C1 segment of cervical spinal cord (tissue), 14 donors: ENCODE data around the gene TAS1R2.
"Not testable (repeated sequence)": the region's sequence is repeated elsewhere in the genome, so short reads cannot be mapped to it uniquely, and the experiment has no call there.

ENCODE experiments used
- DNase-seq, 14 donors: peaks; one replicate each; lab custom pipeline; 2025; lab: John Stamatoyannopoulos, UW

TAS1R2 gene

DNA sequence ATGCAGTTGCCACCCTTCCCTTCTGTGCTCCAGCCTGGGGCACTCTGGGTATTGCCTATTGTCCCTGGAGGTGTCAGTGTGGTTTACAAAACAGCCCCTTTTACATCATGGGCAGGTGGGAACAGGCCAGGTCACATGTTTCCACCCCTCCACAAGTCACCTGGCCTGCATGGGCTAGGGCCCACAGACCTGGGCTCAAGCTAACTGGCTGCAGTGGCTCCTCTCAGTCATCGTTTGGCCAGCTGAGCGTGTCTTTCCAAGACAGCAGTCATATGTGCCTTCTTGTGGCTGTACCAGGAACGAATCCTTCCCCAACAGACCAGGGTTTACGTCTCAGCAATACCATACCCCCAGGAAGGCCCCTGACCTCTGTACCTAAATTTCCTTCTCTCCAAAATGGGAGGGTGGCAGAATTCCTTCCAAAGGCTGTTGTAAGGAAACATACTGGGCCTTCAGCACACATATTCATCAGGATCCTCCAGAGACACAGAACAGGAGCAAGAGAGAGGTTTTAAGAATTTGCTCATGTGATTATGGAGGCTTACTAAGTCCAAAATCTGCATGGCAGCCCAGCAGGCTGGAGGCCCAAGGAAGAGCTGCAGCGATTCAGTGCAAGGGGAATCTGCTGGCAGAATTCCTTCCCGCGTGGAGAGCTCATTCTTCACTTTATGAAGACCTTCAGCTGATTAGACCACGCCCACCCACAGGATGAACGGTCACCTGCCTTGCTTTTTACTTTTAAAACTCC lies 10.6 kb upstream of the TAS1R2 start:
- DNase-seq: no peak

DNA sequence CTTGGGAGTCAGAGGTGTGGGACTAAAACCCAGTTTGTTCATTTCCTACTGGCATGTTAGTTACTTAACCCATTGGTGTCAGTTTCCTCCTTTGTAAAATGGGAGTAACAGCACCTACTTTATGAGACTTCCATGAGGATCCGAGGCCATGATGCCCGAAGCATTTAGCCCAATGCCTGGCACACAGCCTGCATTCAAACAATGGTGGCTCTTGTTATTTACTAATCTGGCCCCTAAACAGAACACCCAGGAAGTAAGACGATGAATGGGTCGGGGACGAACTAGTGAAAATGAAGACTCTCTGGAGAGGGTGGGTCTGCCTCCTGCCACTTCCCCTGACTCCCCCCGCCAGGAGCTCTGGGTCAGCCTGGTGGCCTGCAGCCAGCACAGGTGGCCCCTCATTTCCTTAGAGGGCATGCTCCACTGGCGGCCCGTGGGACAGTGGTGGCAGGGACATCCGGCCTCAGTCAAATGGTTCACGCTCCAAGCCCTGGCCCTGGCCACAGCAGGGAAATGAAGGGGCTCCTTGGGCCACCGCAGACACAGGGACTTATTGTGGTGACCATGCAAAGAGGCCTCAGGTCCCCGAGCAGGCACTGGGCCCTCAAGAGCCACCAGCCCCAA lies 9.5 kb upstream of the TAS1R2 start:
- DNase-seq: peak in 2 of 14 donors; percentile 0 to 3

DNA sequence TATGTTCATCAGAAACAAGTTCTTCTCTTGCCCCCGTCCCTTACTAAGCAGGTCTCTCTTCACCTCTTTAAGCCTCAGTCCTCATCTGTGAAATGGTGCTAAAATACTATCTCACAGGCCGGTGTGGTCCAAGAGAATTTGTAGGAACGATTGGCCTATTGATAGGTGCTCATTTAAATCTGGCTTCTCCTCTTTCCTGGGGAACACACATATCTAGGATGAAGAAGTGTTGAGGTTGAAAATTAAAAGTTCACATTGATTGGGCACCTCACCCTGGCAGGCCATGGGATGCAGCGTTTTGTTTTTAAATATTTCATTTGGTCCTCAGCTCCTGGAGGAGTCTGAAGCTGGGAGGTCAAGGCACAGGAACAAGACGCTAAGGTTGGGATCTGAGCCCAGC lies 8.9 kb upstream of the TAS1R2 start:
- DNase-seq: no peak

DNA sequence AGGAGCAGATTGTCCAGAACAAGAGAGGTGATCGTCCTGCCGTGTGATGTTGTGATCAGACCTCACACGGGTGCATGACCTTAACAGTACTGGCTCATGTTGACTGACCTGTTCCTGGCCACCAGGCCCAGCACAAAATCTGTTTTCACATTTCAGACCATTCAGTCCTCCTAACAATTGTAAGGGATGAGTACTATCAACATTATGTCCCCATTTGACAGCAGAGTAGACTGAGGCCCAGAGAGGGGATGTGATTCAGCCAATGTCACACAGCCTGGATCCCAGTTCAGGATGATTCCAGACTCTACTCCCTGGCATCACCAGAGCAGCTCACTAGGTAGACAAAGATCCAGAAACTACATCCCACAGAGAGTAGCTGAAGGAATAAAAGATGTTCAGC lies 7.4 kb upstream of the TAS1R2 start:
- no peak for DNase-seq

DNA sequence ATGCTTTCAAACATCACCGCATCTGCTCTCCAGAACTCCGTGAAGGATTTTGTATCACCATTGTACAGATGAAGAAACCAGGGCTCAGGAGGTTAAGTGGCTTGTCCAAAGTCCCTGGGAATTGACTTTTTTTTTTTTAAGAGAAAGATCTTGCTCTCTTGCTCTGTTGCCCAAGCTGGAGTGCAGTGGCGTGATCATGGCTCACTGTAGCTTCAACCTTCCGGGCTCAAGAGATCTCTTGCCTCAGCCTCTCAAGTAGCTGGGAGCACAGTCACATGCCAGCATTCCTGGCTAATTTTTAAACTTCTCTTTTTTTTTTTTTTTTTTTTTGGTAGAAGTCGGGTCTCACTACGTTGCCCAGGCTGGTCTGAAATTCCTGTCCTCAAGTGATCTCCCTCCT lies 6.9 kb upstream of the TAS1R2 start:
- no peak for DNase-seq

DNA sequence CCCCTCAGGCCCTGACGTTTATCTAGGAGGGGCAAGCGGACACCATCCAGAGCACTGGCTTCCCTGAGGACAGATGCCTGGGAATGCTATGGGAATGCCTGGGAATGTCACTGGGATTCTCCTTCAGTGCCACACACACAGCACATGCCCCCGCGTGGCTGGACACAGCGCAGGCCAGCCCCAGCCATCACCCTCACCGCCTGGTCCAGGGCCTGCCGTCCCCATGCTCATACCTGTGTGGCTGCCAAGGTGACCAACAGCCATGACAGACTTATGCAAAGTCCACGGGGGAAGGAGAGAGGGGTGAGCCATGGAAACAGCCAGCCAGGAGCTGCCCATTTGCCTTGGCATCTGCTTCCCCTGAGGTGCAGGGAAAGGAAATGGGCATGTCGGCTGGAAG lies 5.7 kb upstream of the TAS1R2 start:
- no peak for DNase-seq

DNA sequence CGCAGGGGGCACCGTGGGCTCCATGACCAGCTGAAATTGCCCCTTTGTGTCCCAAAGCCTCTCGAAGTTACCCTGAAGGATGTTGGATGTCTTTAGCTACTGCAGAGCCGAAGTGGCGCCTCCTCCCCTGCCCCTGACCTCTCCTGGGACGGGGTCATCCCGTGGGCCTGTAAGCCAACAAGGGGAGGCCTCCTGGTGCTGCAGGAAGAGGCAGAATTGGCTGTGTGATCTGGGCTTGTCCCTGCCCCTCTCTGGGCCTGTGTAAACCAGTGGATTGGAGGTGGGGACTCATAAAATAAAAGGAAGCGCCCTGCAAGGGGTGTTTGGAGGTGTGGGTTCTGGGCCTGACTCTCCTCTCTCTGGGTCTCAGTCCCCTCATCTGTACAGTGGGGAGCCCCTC lies 2.1 kb upstream of the TAS1R2 start:
- no peak for DNase-seq

DNA sequence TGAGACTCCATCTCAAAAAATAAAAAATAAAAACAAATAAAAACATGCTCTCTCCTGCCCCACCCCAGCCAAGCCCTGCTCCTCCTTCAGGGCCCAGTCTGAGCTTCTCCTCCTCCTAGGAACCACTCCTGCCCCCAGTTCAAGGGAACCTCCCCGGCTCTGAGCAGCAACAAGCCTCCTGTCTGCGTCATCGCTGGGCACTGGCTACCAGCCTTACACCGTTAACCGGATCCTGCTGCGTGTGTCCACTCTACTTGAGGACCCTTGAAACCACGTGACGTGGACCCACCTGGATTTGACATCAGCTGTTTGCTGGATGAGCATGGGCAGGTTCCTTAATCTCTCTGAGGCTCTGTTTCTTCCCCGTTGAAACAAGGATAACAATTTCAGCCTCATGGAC lies 1.6 kb upstream of the TAS1R2 start:
- no peak for DNase-seq

DNA sequence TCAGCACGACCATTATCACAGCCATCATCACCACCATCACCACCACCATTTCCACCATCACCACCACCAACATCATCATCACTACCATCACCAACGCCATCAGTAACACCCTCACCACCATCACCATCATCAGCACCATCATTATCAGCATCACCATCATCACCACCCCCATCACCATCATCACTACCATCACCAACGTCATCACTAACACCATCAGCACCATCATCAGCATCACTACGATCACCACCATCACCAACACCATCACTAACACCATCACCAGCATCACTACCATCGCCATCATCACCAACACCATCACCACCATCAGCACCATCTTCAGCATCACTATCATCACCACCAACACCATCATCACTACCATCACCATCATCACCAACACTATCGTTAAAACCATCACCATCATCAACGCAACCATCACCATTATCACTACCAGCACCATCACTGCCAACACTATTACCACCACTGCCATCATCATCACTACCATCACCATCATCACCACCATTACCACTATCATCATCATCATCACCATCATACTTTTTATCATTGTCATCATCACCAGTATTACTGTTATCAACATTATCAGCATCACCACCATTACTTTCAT lies 1.3 kb downstream of the TAS1R2 start:
- DNase-seq: no peak

DNA sequence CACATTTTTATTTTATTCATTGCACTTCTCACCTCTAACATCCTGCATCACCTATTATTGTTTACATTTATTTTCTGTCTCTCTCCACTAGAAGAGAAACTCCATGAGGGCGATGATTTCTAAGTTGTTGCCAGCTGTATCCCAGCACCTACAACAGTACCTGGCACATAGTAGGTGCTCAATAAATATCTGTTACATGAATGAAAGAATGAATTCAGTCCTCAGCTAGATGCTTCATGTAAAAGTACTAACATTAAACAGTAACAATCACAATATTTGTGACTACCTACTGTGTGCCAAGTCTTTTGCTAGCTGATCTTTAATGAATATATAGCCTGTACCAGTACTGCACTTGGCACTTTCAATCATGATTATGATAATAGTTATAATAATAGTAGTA lies 3.0 kb downstream of the TAS1R2 start:
- DNase-seq: no peak

DNA sequence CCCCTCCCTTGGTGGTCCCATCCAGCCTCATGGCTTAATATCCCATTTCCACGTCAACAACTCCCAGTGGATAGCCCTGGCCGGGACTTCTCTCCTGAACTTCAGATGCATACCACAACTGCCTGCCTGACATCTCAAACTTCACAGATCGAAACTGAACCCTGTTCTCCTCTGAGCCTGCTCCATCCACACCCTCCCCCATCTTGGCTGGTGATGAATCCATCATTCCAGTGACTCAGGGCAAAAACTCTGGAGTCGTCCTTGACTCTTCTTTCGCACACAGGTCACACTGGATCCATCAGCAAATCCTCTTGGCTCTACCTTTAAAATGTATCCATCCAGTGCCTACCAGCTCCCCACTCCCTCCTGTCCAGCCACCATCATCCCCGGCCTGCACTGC lies 3.9 kb downstream of the TAS1R2 start:
- DNase-seq: no peak

DNA sequence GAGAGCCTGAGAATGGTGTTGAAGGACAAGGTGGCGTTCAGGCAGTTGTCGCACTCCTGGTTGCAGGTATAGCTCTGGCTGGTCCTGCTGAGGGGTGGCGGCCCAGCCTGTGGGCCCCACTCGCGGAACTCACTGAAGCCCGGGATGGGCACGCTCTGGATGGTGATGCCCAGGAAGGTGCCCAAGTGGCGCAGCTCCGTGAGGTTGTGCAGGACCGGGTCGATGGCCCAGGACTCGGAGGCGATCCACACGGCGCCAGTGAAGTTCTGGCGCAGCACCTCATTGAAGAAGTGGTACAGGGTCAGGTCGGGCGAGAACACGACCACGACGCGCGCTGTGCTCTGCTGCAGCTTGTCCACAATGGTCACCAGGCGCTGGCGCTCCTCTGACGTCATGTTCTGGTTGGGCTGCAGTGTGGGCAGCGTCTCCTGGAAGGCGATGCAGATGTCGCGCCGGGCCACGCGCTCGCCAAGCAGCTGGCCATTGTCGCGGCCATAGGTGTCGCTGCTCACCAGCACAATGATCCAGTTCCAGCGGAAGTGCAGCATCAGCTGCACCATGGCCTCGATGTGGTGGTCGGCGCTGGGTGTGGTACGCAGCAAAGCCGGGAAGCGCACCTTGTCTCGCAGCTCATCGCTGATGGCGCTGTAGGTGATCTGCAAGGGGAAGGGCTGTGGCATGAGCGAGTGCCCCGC lies 5.0 kb downstream of the TAS1R2 start:
- DNase-seq: no peak

DNA sequence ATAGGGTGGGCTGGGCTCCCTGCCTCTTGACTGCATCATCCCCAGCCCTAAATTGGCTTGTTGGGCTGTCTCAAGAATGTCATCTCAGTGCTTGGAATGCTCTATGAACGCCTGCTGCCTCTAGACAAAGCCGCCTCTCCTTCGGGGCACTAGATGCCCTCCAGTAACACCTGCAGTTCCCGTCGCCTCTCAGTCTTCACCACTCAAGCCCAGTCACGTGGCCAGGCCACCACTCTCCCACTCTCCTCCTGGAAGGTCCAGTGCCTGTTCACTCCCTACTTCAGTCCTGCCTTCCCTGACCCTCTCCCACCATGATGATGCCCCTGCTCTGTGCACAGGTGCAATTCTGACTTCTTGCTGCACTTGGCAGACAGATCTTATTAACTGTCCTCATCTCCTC lies 7.0 kb downstream of the TAS1R2 start:
- DNase-seq: no peak

DNA sequence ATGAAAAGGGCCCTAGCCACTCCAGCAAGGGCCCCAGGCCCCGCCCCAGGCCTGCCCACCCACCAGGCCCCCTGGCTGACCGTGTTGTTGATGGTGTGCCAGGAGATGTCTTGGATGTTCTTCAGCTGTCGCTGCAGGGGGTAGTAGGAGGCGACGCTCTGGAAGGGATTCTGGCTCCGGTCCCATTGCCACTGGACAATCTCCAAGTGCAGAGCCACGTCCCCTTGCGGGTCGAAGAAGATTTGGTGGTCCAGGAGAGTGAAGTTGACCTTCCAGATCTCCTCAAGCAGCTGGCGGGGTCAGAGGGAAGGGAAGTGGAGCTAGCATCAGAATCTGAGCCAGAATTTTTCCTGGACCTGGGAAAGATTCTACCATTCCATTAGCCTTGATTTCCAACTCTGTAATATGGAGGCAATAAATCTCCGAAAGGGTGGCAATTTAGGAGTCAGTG lies 10.2 kb downstream of the TAS1R2 start:
- no peak for DNase-seq

DNA sequence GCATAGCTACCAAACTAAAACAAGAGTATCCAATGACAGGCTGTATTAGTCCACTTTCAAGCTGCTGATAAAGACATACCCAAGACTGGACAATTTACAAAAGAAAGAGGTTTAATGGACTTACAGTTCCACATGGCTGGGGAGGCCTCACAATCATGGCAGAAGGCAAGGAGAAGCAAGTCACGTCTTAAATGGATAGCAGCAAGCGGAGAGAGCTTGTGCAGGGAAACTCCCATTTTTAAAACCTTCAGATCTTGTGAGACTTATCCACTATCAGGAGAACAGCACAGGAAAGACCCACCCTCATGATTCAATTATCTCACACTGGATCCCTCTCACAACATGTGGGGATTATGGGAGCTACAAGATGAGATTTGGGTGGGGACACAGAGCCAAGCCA lies 11.7 kb downstream of the TAS1R2 start:
- not testable (repeated sequence) for DNase-seq

DNA sequence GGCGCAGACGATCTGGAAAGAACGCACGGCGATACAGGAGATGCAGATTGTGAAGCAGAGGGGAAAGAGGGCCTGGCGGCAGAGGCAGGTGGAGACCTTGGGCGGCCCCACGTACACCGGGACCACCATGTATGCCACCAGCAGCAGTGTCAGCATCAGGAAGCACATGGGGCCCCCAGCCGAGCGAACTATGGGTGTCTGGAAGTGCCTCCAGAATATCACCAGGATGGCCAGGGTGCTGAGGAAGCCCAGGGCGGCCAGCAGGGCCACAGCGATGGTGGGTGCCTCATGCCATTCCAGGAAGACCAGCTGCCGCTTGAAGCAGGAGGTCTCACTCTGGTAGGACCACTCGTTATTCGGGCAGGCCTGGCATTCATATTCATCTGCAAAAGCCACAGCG lies 19.3 kb downstream of the TAS1R2 start:
- DNase-seq: no peak

DNA sequence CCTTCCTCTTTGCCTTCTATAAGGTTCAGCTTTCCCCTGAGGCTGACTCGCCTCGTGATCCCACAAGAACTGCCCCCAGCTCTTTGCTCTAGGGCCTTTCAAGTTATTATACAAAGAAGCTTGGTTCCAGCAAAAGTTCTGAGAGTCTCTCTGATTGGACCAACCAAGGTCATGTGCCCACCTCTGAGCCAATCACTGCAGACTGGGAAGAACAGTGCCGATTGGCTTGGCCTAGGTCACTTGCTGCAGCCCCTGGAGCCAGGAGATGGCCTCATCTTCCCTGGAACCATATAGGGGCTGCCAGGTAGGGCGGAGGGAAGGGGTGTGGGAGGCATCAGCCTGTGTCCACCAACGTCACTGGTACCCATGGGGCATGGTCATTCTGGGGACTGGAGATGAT lies 22.8 kb downstream of the TAS1R2 start:
- DNase-seq: no peak

DNA sequence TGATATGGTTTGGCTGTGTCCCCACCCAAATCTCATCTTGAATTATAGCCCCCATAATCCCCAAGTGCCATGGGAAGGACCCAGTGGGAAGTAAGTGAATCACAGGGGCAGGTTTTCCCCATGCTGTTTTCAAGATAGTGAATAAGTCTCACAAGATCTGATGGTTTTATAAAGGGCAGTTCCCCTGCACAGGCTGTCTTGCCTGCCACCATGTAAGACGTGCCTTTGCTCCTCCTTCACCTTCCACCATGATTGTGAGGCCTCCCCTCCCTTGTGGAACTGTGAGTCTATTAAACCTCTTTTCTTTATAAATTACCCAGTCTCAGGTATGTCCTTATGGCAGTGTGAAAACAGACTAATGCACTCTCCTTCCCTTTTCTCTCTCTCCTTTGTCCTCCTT lies 27.1 kb downstream of the TAS1R2 start:
- not testable (repeated sequence) for DNase-seq

DNA sequence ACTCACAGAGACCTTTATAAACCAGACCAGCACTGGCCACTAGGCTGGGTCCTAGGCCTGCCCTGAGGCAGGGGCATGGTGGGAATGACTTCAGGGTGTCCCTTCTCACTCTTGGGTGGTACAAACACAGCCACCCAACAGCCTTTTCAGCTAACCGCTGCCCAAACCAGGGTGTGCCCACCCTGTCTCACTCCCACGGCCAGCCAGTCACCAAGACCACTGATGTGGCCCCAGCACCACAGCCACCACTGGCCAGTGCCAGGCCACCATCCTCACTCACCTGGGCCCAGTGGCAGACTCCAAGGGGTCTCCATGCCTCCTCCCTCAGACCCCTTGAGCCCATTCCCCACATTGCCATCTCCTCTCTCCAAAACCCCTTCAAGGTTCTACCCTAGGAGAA lies 27.8 kb downstream of the TAS1R2 start:
- no peak for DNase-seq

DNA sequence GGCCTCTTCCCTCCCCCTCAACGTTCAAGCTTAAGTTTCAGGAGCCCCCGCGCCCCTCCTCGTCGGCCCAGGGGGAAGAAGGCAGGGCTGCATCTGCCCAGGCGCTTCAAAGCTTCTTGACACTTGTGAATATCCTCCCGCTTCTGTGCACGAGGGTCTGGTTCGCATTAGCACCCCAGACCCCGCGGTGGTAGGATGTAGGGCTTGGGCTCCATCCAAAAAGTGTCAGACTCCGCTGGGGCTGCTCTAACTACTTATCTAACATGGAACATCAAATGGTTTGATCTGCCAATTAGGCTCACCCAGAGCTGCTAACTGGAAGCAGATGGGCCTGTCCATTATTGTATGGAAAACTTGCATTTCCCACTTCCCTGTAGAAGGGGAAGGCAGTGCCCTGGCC lies 28.9 kb downstream of the TAS1R2 start:
- DNase-seq: no peak

DNA sequence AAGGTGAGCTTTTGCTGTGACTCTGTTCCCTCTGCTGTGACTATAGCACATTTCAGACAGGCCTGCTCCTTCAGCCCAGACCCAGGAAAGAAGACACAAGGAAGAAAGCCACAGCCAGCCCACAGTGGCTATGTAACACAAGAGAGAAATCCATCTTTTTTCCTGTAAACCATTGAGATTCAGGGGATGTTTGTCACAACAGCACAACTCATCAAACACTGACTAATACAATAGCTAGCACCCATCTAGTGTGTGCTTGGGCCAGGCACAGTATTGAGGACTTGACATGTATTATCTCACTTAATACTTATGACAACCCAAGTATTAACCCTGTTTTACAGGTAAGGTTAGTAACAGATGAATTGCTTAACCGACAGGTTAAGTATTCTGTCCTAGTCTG lies 29.8 kb downstream of the TAS1R2 start:
- DNase-seq: no peak

DNA sequence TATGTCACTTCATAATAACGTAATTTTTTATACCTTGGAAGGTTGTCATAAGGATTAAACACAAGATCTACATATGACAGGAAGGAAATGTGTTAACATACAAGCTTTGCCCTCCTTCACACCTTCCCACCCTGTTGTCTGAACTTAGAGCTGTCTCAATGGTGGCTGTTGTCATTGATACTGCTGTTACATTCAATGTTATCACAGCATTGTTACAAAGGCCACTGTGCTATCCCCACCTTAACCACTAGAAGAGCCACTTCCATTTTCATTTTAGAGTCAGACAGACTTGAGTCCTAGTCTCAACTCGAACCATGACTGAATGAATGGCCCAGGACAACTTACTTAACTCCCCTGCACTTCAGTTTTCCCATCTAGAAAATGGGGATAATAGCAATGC lies 31.2 kb downstream of the TAS1R2 start:
- DNase-seq: no peak

DNA sequence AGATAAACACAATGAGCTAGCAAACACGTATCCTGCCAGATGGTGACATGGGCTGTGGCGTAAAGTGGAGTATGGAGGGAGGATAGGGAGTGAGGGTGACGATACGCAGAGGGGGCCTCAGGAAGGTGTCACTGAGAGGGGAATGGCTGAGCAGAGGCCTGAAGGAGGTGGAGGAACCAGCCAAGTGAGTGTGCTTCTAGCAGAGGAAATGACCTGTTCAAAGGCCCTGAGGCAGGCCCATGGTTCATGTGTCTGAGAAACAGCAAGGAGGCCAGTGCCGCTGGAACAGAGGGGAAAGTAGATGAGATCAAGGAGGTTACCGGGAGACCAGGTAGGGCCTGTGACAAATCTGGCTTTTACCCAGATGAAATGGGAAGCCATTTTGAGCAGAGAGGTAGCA lies 36.0 kb downstream of the TAS1R2 start:
- DNase-seq: no peak
